NCI-H510A (cell line): Measurements from ENCODE around the gene SELENOO.
"Not testable (repeated sequence)": the region's sequence is repeated elsewhere in the genome, so short reads cannot be mapped to it uniquely, and the experiment has no call there.

Source experiments
- DNase-seq: peaks from one replicate; lab custom pipeline; 2025; lab: John Stamatoyannopoulos, UW

Gene SELENOO

DNA sequence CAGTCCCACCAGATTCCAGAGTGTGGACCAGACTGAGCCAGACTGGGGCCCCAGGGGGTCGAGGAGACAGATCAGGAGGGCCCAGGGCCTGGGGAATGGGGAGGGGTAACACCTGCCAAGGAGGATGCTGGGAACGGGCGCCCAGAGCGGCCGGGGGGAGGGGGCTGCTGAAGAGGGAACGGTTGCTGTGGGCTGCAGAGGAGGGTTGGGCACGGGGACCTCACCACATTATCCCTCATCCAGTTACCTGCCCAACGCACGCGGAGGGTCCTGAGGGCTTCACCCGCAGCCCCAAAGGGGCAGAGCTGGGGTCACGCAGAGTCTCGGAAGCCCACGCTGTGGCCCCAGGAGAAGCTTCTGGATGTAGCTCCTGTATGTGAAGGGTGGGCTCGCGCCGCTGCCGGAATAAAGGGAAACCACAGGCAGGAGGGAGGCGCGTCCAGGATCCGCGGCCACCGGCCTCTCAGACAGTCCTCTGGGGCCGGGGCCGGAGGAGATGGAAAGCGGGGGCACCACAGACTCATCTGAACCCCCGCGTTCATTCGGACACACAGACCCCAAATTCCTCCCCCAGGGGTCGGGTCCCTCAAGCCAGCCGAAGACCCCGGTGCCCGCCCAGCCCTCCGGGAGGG, 866 bp upstream of the SELENOO start:
- DNase-seq = no peak

DNA sequence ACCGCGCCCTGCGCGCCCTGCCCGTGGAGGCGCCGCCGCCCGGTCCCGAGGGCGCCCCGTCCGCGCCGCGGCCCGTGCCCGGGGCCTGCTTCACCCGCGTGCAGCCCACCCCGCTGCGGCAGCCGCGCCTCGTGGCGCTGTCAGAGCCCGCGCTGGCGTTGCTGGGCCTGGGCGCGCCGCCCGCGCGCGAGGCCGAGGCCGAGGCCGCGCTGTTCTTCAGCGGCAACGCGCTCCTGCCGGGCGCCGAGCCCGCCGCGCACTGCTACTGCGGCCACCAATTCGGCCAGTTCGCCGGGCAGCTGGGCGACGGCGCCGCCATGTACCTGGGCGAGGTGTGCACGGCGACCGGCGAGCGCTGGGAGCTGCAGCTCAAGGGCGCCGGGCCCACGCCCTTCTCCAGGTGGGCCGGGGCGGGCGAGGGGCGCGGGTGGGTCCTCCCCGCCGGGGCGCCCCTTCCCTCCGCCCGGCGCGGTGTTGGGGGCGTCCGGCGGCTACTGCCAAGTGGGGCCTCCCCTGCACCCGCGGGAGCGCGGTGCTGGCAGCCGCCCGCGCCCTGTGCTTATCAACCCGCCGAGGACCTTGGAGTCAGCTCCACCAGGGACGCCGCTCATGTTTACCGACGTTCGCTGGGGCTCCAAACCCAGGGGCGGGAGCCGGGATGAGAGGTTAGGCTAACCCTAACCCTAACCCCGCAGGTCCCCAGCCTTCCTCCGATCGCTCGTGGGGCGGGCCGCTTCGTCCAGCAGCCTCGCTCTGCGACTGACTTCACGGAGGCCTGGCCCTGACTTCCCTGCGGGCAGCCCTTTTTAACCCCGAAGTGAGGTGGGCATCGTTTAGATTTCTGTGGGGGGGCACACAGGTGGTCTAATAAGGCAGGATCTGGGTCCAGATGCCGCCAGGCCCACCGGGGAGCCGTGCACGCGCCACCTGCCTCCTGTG, 649 bp downstream of the SELENOO start:
- no peak for DNase-seq

DNA sequence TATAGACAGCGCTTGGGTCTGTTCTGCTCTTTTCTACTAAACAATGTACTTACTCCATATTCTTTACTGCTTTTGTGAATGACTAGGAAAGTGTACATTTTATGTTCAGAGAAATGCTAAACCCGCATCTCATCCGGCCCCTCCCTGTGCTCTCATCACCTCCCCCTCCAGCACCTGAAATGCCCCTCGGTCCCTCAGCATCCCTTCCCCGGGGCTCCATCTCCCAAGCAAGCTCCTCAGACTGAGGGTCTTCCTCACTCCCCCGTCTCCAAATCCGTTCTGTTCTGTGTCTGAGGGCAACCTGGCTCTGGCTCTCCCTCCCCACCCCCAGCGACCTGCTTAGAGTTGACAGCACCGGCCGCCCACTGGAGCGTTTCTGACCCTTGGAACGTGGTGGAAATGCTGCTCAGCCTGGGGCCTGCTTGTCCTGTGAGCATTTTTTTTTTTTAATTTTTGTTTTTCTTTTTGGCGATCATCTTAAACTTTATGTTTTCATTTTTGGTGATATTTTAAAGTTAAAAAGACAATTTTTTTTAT, 1.4 kb downstream of the SELENOO start:
- DNase-seq = no peak

DNA sequence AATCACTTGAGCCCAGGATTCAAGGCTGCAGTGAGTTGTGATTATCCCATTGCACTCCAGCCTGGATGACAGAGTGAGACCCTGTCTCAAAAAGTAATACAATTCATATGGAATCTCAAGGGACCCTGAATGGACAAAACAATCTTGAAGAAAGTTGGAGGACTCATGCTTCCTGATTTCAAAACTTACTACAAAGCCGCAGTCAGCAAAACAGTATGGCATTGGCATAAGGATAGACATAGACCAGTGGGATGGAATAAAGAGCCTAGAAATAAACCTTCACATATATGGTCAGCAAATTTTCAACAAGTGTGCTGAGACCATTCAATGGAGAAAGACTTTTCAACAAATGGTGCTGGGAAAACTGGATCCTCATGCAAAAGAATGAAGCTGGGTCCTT, 2.5 kb downstream of the SELENOO start:
- DNase-seq = no peak

DNA sequence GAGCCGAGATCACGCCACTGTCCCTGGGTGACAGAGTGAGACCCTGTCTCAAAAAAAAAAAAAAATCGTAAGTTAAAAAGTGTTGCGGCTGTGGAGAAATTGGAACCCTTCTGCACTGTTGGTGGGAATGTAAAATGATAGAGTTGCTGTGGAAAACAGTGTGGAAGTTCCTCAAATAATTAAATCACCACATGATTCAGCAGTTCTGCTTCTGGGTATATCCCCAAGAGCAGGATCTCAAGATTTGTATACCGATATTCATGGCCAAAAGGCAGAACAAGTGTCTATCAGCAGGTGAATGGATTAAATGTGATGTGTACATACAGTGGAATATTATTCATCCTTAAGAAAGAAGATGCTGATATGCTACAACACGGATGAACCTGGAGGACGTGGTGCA, 3.8 kb downstream of the SELENOO start:
- DNase-seq = no peak

DNA sequence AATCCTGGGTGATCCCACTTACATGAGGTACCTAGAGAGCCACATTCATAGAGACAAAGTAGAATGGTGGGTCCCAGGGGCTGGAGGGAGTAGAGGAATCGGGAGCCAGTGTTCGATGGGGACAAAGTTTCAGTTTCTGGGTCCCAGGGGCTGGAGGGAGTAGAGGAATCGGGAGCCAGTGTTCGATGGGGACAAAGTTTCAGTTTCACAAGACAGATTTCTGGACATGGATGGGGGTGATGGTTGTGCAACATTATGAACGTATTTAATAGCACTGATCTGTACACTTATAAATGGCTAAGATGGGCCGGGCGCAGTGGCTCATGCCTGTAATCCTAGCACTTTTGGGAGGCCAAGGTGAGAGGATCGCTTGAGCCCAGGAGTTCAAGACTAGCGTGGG, 4.2 kb downstream of the SELENOO start:
- DNase-seq = not testable (repeated sequence)

DNA sequence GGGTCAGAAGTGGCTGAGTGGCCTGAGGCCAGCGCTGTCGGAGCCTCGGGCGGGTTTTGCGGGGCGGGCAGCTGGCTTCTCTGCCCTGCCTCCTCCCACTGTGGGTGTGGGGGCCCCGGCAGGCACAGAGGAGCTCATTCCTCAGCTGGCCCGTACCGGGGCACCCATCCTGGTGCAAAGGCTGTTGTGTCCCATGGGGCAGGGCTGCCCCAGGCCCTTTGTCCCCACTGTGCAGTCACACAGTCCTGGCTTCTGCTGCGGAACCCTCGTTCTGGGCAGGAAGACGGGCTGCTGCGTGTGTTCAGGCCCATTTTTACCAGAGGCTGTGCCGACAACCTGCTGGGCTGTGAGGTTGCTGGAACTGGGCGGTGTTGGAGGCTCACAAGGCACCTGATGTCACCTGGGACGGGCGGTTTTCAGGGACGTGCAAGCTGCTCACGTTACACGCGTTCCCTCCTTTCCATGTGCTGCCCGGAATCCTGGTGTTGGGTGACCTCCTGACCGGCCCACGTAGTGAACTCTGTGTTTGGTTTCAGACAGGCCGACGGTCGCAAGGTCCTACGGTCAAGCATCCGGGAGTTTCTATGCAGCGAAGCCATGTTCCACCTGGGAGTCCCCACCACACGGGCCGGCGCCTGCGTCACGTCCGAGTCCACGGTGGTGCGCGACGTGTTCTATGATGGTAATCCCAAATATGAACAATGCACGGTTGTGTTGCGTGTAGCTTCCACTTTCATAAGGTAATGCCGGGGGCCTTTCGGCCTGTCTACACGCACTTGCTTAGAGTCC, 5.2 kb downstream of the SELENOO start:
- DNase-seq = no peak

DNA sequence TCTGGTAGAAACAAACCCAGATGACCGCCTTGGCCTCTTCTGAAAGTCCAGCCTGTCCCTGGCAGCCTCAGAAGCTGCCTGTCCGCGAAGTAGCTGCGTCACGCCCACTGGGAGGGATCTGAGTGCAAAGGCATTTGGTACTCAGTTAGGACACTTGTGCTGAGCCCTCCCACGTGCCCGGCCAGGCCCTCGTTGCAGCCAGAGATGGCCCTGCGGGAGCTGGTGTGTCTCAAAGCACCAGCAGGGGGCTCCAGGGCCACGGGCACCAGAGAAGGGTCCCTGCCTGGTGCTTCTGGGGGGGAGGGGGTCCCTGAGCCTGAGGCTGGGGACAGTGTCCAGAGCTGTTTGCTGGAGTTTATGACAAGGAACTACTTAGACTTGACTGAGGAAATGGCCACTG, 5.8 kb downstream of the SELENOO start:
- DNase-seq = no peak

DNA sequence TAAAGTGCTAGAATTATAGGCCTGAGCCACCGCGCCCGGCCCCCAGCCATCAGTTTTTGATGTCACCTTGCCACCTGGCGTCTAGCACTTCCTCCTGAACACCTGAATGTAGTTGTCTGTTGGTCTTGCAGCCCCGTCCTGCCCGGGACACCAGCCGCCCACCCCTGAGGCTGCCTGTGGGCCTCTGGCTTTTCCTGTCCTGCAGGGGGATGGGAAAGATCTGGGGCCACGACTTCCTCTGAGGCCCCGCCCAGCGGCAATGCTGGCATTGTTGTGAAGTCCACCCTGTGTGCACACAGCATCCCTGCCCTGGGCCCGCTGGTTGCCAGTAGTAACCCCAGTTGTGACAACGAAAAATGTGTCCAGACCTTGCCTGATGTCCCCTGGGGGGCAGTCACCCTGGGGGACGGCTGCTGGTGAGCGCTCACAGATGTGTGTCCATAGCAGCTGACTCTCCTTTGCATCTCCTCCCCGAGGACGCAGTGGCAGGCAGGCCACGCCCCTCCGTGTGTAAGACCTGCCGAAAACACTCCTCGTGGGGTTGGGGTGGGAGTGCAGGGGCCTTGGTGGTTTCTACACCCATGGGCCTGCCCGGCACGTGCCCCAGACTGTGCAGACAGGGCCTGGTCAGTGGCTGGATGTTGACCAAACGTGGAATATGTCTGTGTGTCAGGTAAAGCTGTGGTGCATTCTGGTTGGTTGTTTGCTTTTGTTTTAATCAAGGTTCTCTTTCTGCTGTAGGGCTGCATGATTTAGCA, 6.8 kb downstream of the SELENOO start:
- no peak for DNase-seq

DNA sequence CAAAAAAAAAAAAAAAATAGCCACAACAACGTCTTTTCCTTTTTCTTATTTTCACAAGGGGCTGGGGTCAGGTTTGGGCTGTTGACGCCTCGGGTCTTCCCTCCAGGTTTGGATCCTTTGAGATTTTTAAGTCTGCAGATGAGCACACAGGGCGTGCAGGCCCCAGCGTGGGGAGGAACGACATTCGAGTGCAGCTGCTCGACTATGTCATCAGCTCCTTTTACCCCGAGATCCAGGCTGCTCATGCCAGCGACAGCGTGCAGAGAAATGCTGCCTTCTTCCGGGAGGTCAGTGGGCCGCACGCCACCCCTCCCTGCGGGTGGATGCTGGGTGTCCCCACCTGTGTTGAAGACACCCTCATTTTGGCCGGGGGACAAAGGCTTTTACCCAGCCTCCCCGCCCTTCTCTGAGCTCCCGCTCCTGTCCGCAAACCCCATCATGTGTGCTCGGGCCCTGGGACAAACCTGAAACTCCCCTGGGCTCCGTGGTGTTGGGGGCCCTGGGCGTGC, 7.7 kb downstream of the SELENOO start:
- no peak for DNase-seq

DNA sequence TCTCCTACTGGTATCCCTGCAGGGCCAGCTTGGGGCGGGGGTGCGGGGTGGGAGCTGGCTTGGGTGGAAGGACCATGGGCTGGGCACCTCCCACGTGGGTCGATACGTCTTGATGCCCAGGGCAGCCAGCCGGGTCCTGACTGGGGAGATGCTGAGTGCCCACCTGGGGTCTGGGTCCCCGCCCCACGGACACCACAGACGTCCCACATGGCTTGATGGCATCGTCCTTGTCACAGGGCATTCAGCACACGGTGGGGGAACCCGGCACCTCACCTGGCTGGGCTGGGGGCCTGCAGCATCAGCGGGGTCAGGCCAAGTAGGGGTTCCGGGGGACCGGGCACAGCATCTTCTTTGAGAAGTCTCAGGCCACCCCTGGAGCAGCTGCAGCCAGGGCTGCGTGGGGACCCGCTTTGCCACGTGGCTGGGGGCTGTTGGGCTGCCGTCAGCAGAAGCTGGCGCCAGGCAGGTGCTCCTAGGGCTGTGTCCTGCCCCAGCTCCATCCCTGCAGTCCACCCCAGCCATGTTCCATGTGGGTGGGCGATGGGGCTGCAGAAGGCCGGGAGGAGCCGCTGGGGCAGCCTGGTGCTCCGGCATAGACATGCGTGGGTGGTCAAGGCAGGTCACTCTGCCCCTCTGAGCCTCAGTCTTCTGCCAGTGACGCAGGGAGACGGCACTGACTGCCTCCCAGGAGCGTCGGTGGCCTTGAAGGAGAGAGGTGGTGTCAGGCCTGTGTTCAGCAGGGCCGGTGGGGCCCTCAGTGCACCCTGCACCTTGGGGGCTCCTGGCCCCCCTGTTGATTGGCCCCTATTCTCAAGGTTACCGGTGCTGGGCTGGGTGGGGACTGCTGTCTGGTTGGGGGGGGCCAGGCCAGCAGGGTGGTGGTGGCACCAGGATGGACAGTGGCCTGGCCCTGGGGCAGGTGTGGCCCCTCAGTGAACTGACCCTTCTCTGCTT, 8.4 kb downstream of the SELENOO start:
- DNase-seq = no peak

DNA sequence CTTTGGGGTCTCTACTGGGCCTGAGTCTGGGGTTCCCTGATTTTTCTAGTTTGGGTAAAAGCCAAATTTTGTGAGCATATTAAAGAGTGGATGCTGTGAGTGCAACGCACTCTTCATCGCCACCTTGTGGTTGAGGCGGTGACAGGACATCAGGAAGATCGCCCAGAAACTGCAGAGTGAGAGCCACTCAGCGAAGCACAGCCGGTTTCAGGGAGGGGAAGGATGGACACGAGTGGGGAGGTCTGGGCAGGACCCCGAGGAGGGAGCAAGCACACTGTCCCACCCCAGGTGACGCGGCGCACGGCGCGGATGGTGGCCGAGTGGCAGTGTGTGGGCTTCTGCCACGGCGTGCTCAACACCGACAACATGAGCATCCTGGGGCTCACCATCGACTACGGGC, 9.1 kb downstream of the SELENOO start:
- no peak for DNase-seq

DNA sequence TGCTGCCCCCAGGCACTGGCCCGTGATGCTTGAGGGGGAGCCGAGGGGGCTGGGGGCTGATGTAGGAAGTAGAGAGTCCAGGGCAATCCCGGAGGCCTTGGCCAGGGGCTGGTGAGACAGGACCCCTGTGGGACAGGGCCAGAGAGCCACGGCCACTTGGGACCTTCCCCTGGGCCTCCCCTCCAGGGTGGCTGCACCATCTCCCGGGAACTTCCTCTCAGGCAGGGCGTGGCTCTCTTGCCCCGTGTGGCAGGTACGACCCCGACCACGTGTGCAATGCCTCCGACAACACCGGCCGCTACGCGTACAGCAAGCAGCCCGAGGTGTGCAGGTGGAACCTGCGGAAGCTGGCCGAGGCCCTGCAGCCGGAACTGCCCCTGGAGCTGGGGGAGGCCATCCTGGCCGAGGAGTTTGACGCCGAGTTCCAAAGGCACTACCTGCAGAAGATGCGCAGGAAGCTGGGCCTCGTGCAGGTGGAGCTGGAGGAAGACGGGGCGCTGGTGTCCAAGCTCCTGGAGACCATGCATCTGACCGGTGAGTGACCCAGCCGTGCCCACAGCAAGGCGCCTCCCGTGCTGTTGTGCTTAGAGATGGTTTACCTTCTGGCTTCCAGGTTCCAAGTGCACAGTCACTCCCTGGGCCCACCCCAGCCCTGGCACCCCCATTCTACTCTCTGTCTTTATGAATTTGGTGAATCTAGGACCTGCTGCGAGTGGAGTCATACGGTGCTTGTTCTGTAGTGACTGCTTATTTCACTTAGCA, 9.7 kb downstream of the SELENOO start:
- no peak for DNase-seq

DNA sequence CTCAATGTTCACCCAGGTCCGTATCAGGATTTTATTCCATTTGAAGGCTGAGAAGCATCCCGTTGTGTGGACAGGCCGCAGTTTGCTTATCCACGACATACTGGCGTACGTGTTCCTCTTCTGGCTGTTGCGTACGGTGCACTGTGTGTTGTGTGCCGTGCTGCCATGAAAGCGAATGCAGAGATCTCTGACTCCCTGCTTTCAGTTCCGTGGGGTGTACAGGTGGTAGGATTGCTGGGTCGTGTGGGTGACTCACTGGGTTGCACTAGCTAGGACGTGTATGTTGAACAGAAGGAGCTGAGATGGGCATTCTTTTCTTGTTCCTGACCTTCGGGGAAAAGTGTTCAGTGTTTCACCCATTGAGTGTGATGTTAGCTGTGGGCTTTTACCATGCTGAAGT, 10.3 kb downstream of the SELENOO start:
- no peak for DNase-seq

DNA sequence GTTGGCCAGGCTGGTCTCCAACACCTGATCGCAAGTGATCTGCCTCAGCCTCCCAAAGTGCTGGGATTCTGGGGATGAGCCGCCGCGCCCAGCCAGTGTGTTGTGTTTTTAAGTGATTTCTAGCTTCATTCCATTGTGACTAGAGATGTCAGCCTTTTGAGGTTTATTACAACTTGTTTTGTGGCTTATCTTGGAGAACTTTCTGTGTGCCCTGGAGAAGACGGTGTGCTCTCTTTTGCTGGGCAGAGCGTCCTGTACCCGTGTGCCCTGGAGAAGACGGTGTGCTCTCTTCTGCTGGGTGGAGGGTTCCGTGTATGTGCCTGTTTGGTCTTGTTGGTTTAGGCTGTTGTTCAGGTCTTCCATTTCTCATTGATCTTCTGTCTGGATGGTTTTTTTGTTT, 12.5 kb downstream of the SELENOO start:
- no peak for DNase-seq

DNA sequence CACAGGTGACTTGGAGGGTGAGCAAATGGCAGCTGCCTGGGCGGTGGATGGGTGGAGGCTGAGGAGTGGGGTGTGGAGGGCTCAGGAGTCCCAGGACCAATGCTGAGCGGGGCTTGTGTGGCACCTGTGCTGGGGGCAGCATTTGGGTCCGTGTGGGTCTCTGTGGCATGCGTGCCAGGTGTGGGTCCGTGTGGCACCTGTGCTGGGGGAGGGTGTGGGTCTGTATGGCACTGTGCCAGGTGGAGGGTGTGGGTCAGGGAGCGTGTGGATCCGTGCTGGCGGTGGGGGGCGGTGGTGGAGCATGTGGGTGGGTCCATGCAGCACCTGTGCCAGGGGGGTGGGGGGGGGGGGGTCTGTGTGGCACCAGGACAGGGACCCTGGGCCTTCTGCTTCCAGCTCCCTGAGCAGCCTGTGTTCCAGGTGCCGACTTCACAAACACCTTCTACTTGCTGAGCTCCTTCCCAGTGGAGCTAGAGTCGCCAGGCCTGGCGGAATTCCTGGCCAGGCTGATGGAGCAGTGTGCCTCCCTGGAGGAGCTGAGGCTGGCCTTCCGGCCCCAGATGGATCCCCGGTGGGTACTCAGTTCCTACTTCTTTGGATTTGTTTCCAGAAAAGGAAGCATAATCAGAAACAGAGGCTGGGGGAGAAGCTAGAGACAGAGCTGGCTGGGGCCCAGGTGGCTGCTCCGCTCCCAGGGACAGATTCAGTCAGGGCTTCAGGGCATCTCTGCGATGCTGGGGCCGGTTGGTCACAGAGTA, 14.7 kb downstream of the SELENOO start:
- no peak for DNase-seq

DNA sequence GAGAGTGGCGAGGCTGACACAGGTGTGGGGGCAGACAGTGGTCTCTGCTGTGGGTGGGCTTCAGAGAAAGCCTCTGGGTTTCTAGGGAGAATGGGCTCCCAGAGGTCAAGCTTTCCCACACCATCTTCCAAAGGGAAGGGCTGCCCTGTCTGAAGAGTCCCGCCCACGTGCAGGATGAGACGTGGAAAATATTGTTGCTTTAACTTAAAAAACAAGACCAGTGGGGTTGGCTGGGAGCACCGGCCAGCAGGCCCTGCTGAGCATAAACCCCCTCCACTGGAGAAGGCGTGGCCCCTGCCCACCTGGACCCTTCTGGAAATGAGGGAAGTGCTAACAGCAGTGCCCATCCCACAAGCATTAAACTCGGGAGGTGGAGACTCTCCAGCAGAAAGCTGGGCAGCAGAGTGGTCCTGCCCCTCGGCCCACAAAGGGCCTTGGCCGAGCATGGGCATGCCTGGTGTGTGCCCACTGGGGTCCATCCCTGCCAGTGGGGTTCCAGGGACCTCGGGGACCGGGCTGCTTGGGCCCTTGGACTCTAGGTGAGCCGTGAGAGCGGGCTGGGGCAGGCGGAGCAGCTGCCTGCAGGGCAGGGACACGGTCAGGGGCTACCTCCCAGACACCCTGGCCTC, 15.4 kb downstream of the SELENOO start:
- DNase-seq = no peak
